Activated CD8-positive, alpha-beta T cell treated with anti-CD3 and anti-CD28 coated beads for 36 hours (primary cell): ENCODE data around the gene ST3GAL4. TPM values are rescaled to one million over a fixed set of nuclear protein-coding genes. Genes with fewer than 3 reads are reported as not detected.

Experiments
- ATAC-seq: fragments of 200-7000 bp; cut with Tn5 transposase; one replicate; pipeline ENCODE4 v1.10.0; 2021; ENCODE audit warnings: mild to moderate bottlenecking, moderate library complexity
- CTCF ChIA-PET: fragments of 350-600 bp; sonication (Branson Sonifier 250); formaldehyde crosslinking; loops from one replicate; lab custom pipeline; 2021; ENCODE audit warnings: antibody characterized with exemption; lab: Charles Lee
- POLR2A ChIA-PET: fragments of 350-600 bp; sonication (Branson Sonifier 250); formaldehyde crosslinking; loops from one replicate; lab custom pipeline; 2021; ENCODE audit warnings: antibody characterized with exemption; lab: Charles Lee
- DNase-seq: peaks from one replicate; pipeline ENCODE4 v3.0.0-alpha.2; 2020
- H3K27ac Mint-ChIP-seq: one replicate; pipeline ENCODE4 v1.8.0; 2021; ENCODE audit warnings: mild to moderate bottlenecking, mixed read lengths
- H3K27me3 Mint-ChIP-seq: one replicate; pipeline ENCODE4 v1.8.0; 2021; ENCODE audit warnings: mixed read lengths
- H3K36me3 Mint-ChIP-seq: one replicate; pipeline ENCODE4 v1.8.0; 2021; ENCODE audit warnings: low read depth, mixed read lengths
- H3K4me1 Mint-ChIP-seq: one replicate; pipeline ENCODE4 v1.8.0; 2021; ENCODE audit warnings: low read depth, mixed read lengths
- H3K4me3 Mint-ChIP-seq: one replicate; pipeline ENCODE4 v1.8.0; 2021; ENCODE audit warnings: mild to moderate bottlenecking, moderate library complexity, mixed read lengths
- H3K9me3 Mint-ChIP-seq: one replicate; pipeline ENCODE4 v1.8.0; 2021; ENCODE audit warnings: mixed read lengths
- CTCF ChIP-seq: fragments of 200-600 bp; IDR thresholded peaks from one replicate; pipeline ENCODE4 v1.8.0; 2022; ENCODE audit warnings: antibody characterized with exemption, mild to moderate bottlenecking
- intact Hi-C: fragments of 100-400 bp; cut with micrococcal nuclease; formaldehyde crosslinking; loops from one replicate; pipeline ENCODE4 v1.10.0; 2022
- total RNA-seq, 2 experiments: library from RNA; stranded (reverse); gene quantifications; one replicate each; pipeline ENCODE4 v1.2.3, GENCODE V29; 2021

Gene ST3GAL4
- total RNA-seq, 2 experiments from 2014 or later, result 10.7 to 11.7 TPM

DNA sequence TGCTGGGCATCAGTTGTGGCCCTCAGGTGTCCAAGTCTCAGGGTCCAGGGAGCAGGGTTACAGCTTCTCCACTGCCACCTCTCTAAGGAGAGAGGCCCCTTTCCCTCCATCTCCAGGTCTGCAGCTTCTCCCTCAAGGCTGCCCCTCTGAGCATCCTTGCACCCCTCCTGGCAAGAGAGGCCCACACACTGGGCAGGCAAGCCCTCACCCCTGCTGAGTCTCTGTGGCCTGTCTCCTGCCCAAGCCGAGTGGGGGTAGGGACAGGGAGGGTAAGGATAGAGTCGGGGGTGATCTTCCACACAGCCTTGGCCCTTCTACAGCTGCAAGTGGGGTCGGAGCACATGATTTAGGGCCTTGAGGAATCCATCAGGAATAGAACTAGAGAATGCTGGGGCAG lies 76.6 kb downstream of the ST3GAL4 start:
- no peak for ATAC-seq
- H3K36me3 Mint-ChIP-seq, result no peaks in the 10 kb centered on the region
- H3K4me3 Mint-ChIP-seq, result no peak overlapping the region
- CTCF ChIA-PET, result interaction anchor here (1.0 to 2.2 kb wide), 2 partner anchors 23 to 49 kb away, joined by 3 to 9 read pairs; no protein-coding TSS in a partner anchor
- no peaks in the 10 kb centered on the region for H3K4me1 Mint-ChIP-seq
- intact Hi-C loops, result no loop called here
- TF ChIP-seq CTCF, result no peak
- H3K9me3 Mint-ChIP-seq, result no peaks in the 10 kb centered on the region
- no peak overlapping the region for H3K27ac Mint-ChIP-seq
- H3K27me3 Mint-ChIP-seq, result no peaks in the 10 kb centered on the region
- DNase-seq, result no peak
- POLR2A ChIA-PET, result no interaction called here

DNA sequence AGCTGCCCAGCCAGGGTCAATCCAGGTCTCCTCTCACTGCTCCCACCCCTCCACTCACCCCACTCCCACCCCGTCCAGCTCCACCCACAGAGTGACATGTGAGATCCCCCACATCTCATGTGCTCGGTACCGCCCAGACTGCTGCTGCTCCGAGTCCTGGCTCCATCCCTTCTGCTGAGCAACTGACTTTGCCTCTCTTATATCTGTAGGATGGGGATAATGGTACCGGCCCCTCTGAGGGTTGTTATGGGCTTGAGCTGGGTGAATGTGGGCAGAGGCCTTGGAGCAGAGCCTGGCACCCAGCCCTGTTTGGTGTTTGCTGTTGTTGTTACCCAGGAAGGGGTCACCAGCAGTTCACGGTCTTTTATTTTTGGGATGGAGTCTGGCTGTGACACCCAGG lies 77.0 kb downstream of the ST3GAL4 start:
- no peaks in the 10 kb centered on the region for H3K9me3 Mint-ChIP-seq
- no peaks in the 10 kb centered on the region for H3K27me3 Mint-ChIP-seq
- ChIA-PET CTCF (interaction anchor here (2.2 kb wide), 1 partner anchor 48 kb away, joined by 9 read pairs; no protein-coding TSS in a partner anchor), POLR2A (interaction anchor here (1.1 kb wide), 1 partner anchor 47 kb away, joined by 3 read pairs; no protein-coding TSS in a partner anchor)
- TF ChIP-seq CTCF, result no peak
- H3K27ac Mint-ChIP-seq, result no peak overlapping the region
- H3K4me1 Mint-ChIP-seq, result no peaks in the 10 kb centered on the region
- no peak for ATAC-seq
- H3K36me3 Mint-ChIP-seq, result no peaks in the 10 kb centered on the region
- H3K4me3 Mint-ChIP-seq, result no peak overlapping the region
- DNase-seq, result no peak
- intact Hi-C loops, result no loop called here

GRCh38 chr11:126433244-126433846 lies 77.9 kb downstream of the ST3GAL4 start:
- ChIA-PET CTCF (interaction anchor here (1.4 to 2.2 kb wide), 2 partner anchors 9 to 47 kb away, joined by 3 to 9 read pairs; no protein-coding TSS in a partner anchor), POLR2A (interaction anchor here (0.6 to 1.1 kb wide), 2 partner anchors 36 to 47 kb away, joined by 3 read pairs; no protein-coding TSS in a partner anchor)
- DNase-seq (no peak), ATAC-seq (no peak)
- intact Hi-C loops, result no loop called here
- no peak overlapping the region for H3K4me3 Mint-ChIP-seq
- TF ChIP-seq CTCF, result no peak
- no peaks in the 10 kb centered on the region for H3K36me3 Mint-ChIP-seq
- H3K9me3 Mint-ChIP-seq, result no peaks in the 10 kb centered on the region
- H3K4me1 Mint-ChIP-seq, result no peaks in the 10 kb centered on the region
- H3K27me3 Mint-ChIP-seq, result no peaks in the 10 kb centered on the region
- no peak overlapping the region for H3K27ac Mint-ChIP-seq

- TF ChIP-seq CTCF, result no peak
- CTCF ChIA-PET, result interaction anchor here (1.4 kb wide), 1 partner anchor 8 kb away, joined by 3 read pairs; no protein-coding TSS in a partner anchor
- no peaks in the 10 kb centered on the region for H3K27me3 Mint-ChIP-seq
- ATAC-seq (no peak), DNase-seq (no peak)
- no peaks in the 10 kb centered on the region for H3K36me3 Mint-ChIP-seq
- POLR2A ChIA-PET, result interaction anchor here (0.6 to 1.1 kb wide), 2 partner anchors 35 to 46 kb away, joined by 3 to 6 read pairs; no protein-coding TSS in a partner anchor
- H3K27ac Mint-ChIP-seq, result no peak overlapping the region
- H3K9me3 Mint-ChIP-seq, result no peaks in the 10 kb centered on the region
- intact Hi-C loops, result no loop called here
- no peaks in the 10 kb centered on the region for H3K4me1 Mint-ChIP-seq
- H3K4me3 Mint-ChIP-seq, result no peak overlapping the region
These were observed 78.8 kb downstream of the ST3GAL4 start for GRCh38 chr11:126433989-126434949.
